ENCODE results near the gene RAB20.
"Not testable (repeated sequence)": the region's sequence is repeated elsewhere in the genome, so short reads cannot be mapped to it uniquely, and the experiment has no call there.

Gene RAB20

GRCh38 chr13:110575322-110576069 lies 14.0 kb upstream of the RAB20 start:
- FAIRE-seq, result no peak

GRCh38 chr13:110574161-110574560 lies 12.6 kb upstream of the RAB20 start:
- FAIRE-seq, result no peak

GRCh38 chr13:110572778-110573118 lies 11.2 kb upstream of the RAB20 start:
- no peak for FAIRE-seq

- FAIRE-seq, result no peak
These were observed 10.6 kb upstream of the RAB20 start for GRCh38 chr13:110571896-110572777.

GRCh38 chr13:110570886-110571285 lies 9.4 kb upstream of the RAB20 start:
- FAIRE-seq, result no peak

GRCh38 chr13:110569962-110570361 lies 8.4 kb upstream of the RAB20 start:
- not testable (repeated sequence) for FAIRE-seq

- FAIRE-seq, result no peak
These were observed 7.1 kb upstream of the RAB20 start for GRCh38 chr13:110568612-110569011.

- FAIRE-seq, result no peak
These were observed 4.6 kb upstream of the RAB20 start for GRCh38 chr13:110566171-110566570.

GRCh38 chr13:110565296-110565695 lies 3.8 kb upstream of the RAB20 start:
- FAIRE-seq, result no peak

- no peak for FAIRE-seq
These were observed 3.0 kb upstream of the RAB20 start for GRCh38 chr13:110564472-110564985.

- no peak for FAIRE-seq
These were observed 1.9 kb upstream of the RAB20 start for GRCh38 chr13:110563463-110563774.

- FAIRE-seq, result no peak
These were observed 1.4 kb upstream of the RAB20 start for GRCh38 chr13:110562696-110563462.

- FAIRE-seq, result no peak
These were observed 595 bp upstream of the RAB20 start for GRCh38 chr13:110562036-110562597.

- FAIRE-seq, result no peak
These were observed 750 bp downstream of the RAB20 start for GRCh38 chr13:110560601-110561343.

GRCh38 chr13:110559986-110560385 lies 1.5 kb downstream of the RAB20 start:
- no peak for FAIRE-seq

GRCh38 chr13:110559429-110559943 lies 2.0 kb downstream of the RAB20 start:
- FAIRE-seq, result no peak

GRCh38 chr13:110557610-110558305 lies 3.8 kb downstream of the RAB20 start:
- FAIRE-seq, result no peak

- no peak for FAIRE-seq
These were observed 4.4 kb downstream of the RAB20 start for GRCh38 chr13:110557082-110557481.

- FAIRE-seq, result no peak
These were observed 5.3 kb downstream of the RAB20 start for GRCh38 chr13:110556224-110556606.

- no peak for FAIRE-seq
These were observed 5.8 kb downstream of the RAB20 start for GRCh38 chr13:110555601-110556223.

GRCh38 chr13:110554946-110555345 lies 6.6 kb downstream of the RAB20 start:
- no peak for FAIRE-seq
